ENCODE data around the gene ADD1. TPM values are rescaled to one million over a fixed set of nuclear protein-coding genes. Genes with fewer than 3 reads are reported as not detected.

The ADD1 gene
- total RNA-seq, 2 donors from 2014 or later: 250 to 254 TPM

DNA sequence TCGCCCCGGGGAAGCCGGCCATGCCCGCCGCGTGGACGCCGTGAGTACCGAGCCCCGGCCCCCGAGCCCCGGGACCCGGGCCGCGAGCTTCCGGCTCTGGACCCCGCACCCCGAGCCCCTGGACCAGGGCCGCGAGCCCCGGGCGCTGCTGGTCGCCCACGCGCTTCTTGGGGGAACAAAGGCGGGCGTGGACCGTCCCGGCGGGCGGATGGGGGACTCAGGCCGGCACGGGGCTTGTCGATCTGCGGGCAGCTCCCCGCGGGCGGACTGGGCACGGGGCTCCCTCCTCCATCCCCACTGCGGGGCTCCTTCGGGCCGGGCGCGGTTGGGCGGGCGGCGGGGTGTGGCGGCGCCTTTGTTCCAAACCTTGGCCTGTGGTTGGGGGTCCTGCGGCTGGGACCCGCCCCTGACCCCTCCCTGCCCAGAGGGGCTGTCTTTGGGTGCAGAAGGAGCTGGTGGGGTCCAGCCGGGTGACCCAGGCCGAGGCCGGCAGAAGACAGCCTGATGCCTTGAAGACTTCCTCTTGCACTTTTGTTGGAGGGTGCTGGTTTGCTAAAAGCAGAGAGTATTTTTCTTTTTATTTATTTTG lies 25.2 kb upstream of the ADD1 start:
- ATAC-seq (peak; percentile 16), DNase-seq (peak in 1 of 2 donors; percentile 43)
- intact Hi-C loops (cut with DNase I, micrococcal nuclease): no loop called here

DNA sequence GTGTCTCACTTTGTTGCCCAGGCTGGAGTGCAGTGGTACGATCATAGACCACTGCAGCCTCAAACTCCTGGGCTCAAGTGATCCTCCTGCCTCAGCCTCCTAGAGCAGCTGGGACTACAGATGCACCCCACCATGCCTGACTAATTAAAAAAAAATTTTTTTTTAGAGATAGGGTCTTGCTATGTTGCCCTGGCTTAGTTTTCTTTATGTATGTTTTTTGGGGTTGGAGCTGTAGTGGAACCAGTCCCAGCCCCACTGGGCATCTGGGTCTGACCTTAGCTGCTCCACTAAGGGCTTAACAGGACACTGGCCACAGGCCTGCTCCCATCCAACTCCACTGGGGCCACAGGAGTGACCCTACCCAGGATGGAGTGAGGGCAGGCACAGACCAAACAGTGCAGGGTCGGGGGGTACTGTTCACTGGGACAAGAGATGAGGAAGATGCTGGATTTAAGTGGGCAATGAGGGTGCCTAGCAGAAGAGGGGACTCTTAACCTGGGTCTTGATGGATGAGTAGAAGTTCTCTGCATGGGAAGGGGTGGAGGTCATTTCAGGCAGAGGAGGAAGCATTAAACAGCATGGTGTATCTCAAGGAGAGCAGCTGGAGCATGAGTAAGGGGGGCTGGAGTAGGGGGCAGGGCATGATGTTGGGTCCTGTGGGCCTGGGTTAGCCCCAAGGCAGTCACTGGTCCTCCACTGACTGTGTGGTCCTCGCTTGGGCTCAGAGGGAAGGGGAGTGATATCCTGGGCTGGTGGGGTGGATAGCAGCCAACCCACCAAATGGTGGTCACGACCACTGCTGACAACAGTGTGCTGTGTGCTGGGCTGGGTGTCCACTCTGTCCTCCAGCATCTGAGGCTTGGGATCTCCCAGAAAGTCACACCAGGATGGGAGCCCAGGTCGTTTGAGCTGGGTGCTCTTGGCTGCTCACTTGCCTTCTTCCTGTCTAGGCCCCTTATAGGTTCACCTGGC lies 24.1 kb upstream of the ADD1 start:
- ATAC-seq (no peak), DNase-seq (no peak)
- intact Hi-C loops (cut with DNase I, micrococcal nuclease): no loop called here

DNA sequence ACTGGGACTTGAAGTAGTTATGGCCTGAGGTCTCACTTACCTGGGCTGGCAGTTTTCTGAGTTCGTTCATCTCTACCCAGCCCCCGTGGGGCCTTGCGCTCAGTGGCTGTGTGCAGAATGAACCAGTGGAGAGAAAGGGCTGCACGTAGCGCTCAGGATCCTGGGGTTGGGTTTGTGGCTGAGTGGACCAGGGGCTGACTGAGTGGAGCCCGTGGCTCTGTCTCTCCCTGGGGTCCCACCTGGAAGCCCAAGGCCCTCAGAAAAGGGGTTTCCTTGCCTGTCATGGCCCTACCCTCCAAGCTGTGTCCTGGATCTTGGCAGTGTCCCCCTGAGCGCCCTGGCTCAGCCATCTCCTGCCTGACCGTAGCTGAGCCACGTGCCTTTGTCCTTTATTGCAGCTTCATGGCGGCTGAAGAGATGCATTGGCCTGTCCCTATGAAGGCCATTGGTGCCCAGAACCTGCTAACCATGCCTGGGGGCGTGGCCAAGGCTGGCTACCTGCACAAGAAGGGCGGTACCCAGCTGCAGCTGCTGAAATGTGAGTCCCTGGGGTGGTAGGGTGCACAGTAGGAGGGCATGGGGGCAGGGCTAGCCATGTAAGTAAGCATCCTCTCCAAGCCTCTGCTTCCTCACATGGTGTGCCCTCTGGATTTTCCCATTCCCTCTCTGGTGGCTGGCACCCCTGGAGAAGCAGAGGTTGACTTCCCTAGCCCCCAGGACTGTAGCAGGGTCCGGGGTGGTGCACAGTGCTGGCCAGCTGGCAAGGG lies 23.2 kb upstream of the ADD1 start:
- DNase-seq: no peak
- intact Hi-C loops (cut with DNase I, micrococcal nuclease): no loop called here
- no peak for ATAC-seq

DNA sequence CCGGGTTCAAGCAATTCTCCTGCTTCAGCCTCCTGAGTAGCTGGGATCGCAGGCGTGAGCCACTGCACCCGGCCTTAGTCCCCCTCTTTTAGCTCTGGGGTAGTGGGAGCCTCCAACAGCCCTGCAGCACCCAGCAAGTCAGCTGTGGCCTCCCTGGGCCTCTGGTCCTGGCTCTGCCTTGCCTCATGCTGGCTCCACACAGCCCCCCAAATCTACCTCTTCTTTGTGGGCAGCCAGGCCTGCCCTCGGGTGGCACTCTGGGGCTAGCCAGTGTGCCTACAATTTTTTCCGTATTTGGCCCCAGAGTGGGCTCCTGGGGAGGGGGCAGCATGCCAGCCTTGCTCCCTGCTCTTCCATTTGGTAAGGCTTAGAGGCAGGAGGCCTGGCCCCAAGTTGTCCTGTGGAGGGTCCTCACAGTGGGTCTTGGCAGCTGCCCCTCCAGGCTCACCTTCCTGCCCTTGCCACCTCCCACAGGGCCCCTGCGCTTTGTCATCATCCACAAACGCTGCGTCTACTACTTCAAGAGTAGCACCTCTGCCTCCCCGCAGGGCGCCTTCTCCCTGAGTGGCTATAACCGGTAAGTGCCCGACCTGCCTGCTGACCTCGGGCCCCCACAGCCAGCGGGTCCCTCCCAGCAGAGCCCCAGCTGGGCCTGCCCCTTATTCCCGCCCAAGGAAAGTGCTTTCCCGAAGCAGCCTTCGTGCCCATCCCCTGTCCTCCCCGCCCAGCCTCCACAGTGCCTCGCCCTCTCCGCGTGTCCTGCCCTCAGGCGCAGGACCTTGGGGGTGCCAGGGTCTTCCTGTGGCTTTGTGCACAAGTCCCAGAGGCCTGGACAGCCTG lies 21.0 kb upstream of the ADD1 start:
- DNase-seq (peak in 1 of 2 donors; percentile 11), ATAC-seq (no peak)
- intact Hi-C loops (cut with DNase I, micrococcal nuclease): no loop called here

DNA sequence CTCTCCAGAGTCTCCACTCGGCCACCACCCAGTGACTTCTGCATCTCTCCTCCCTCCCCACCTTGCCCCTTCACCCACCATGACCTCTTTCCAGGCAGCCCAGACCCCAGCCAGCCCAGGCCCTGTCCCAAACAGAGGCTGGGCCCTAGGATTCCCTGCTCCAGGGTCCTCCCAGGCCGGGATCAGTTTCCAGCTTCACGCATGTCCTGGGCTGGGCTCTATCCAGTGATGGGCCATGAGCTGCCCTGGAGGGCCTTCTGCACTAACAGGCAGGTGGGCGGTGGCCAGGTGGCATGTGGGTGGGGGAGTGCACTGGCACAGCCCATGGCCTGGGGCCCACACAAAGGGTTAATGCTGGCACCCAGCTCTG lies 20.4 kb upstream of the ADD1 start:
- intact Hi-C loops (cut with DNase I, micrococcal nuclease): no loop called here
- DNase-seq (no peak), ATAC-seq (no peak)

DNA sequence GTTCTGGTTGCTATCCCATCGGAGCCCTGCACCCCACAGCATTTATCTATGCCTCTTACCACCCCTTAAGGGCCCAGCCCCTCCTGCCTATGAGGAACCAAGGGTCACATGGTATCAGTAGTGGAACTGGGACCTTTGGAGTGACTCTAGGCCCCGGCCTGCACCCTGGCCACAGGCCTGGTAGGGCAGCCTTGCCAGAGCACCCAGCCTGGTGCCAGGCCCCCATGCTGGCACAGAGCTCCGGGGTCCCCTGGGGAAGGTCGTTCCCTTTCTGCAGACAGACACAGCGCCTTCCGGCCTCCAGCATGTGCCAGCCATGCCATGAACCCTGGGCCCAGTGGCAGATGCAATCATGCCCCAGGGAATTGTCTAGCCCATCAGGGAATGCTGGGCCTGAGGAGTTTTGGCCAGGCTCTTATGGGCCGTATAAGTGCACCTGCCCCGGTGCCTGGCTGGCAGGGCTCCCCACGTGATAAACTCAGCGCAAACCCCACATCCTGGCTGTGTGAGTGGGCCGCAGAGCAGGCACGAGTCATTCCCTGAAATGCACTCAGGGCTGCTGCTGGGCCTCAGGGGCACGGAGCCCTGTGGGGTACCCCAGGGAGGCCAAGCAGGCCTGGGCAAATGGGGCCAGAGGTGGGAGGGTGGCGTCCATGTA lies 19.8 kb upstream of the ADD1 start:
- intact Hi-C loops (cut with DNase I, micrococcal nuclease): no loop called here
- peak in 1 of 2 donors; percentile 22 for DNase-seq
- peak; percentile 12 for ATAC-seq

DNA sequence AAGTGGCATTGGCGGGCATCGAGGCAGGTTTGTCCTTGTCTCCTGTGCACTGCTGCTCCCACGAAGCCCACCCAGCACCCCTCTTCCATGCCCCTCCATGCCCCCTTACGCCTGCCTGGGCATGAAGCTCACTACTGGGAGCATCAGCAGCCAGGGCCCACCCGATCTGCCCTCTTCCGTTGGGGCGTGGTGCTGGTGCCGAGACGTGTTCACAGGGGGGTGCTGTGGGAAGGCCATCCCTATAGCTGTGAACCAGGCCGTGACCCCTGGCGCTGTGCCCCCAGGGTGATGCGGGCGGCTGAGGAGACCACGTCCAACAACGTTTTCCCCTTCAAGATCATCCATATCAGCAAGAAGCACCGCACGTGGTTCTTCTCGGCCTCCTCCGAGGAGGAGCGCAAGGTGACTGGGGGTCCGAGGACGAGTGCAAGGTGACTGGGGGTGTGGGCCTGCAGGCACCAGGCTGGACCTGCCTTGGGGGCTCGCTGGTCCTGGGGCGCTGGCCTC lies 19.3 kb upstream of the ADD1 start:
- DNase-seq (peak in 1 of 2 donors; percentile 21), ATAC-seq (no peak)
- intact Hi-C loops (cut with DNase I, micrococcal nuclease): no loop called here

DNA sequence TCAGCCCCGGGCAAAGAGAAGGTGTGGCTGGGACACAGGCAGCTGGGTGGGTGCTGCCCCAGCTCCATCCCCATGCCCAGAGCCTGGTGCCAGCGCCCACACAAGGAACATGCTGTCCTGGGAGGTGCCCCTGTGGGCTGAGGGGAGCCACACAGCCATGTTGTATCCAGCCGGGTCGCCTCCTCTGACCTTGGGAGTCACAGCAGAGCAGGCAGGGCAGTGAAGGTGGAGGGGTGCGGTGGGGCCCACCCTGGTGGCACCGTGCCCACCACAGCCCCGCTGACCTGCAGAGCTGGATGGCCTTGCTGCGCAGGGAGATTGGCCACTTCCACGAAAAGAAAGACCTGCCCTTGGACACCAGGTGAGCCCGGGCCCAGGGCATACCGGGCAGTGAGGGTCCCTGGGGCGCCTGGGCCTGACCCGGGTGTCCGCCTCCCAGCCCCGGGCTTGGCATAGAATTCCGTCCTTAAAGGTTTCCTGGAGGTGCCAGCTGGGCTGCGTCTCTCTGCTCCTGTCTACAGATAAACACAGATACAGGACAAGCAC lies 18.7 kb upstream of the ADD1 start:
- peak in 1 of 2 donors; percentile 20 for DNase-seq
- intact Hi-C loops (cut with DNase I, micrococcal nuclease): no loop called here
- ATAC-seq: no peak

DNA sequence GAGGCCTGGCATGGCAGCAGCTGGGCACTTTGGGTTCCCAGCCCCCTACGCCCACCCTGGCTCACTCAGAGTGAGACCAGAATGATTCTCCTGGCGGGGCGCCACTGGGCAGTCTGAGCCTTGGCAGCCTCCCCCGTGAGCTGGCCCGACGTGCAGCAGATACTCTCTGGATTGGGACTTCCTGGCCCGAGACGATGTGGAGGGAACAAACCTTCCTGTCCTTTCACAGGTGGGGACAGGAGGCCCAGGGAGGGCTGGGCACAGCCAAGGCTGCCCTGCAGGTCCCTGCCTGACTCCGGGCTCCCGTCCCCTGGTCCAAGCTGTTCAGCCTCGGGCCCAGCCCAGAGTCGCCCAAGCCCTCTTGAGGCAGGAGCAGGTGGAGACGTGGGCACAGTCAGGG lies 17.9 kb upstream of the ADD1 start:
- DNase-seq: peak in 1 of 2 donors; percentile 19
- intact Hi-C loops (cut with DNase I, micrococcal nuclease): no loop called here
- ATAC-seq: no peak

DNA sequence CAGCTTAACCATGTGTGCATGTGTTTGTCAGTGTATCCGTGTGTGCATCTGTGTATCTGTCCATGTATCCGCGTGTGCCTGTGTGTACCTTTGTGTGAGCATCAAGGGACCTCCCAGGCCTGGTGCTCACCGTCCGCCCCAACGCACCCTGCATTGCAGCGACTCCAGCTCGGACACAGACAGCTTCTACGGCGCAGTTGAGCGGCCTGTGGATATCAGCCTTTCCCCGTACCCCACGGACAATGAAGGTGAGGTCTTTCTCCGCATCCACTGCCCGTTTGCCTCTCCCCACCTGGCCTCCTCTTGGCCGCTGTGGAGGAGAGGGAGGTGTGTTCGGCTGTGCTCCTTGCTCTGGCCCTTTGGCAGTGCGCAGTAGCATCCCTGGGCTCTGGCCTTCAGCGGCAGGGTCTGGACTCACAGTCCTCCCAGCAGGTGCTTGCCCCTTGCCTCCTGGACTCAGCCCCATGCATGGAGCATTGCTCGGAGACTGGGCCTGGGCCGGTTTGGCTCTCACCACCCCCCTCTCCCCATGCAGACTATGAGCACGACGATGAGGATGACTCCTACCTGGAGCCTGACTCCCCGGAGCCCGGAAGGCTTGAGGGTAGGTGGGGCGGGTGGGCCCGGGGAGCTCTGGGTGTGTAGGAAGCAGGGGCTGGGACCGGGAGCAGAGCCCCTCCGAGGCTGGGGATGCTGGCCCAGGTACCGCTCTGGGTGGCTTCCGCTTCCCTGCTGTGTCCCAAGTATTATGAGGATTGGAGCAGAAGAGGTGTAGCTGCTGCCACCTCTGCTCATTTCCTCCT lies 16.4 kb upstream of the ADD1 start:
- intact Hi-C loops (cut with DNase I, micrococcal nuclease): no loop called here
- DNase-seq: peak in 1 of 2 donors; percentile 21

DNA sequence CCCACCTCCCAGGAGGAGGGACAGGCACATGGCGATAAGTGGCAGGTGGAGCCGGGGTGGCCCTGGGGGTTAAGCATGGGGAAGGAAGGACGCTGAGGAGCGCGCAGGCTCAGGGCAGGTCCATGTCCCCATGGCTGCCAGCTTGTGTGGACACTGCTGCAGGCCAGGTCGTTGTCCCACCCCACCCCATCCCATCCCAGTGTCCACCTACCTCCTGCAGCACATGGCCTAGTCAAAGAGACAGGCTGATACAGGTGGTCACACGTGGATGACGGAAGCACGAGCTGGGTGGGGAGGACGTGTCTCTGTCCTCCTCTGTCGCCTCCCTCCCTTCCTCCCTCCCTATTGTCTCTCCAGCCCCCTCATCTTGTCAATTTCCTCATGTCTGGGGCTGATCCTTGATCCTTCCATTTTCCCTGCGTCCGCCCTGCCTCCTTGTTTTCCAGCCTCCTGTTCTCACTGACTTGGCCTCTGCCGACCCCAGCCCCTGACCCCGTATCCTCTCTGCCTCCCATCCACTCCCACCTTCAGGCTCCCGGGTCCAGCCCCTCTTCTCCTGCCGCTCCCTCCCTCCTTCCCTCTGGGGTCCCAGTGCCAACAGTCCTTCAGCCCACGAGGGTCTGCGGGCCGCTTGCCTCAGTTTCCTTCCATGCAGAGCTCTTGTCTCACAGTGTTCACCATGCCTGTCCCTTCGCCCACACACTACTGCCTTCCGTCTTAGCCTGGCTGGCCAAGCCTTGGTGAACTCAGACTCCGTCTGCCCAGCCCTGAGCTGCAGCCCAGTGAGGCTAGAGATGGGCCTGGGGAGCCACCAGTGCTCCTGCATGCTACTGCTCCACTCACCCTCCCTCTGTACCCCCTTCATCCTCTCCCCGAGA lies 15.5 kb upstream of the ADD1 start:
- intact Hi-C loops (cut with DNase I, micrococcal nuclease): no loop called here
- ATAC-seq (no peak), DNase-seq (peak in 1 of 2 donors; percentile 19)

More for the DNA sequence above, 16.4 kb upstream of the ADD1 start:
- ATAC-seq: no peak

DNA sequence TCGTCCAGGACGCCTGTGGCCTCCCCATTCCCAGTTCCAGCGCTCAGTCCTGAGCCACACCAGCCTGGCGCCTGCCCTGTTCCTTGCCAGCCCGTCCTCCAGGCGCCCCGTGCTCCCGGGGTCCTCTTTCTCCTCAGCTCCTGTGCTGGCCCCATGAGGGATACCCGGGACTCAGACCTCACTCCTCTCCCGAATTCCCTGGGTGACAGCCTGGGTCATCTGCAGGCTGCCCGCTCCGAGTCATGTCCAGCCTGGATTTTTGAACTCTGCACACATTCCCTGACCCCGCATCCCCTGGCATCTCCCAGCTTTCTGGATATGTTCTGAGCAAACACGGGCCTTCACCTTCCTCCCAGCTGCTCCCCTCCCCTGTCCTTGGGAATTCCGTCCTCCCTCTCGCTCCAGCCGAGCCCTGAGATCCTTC lies 14.9 kb upstream of the ADD1 start:
- peak in 1 of 2 donors; percentile 22 for DNase-seq
- intact Hi-C loops (cut with DNase I, micrococcal nuclease): no loop called here
- ATAC-seq: no peak

DNA sequence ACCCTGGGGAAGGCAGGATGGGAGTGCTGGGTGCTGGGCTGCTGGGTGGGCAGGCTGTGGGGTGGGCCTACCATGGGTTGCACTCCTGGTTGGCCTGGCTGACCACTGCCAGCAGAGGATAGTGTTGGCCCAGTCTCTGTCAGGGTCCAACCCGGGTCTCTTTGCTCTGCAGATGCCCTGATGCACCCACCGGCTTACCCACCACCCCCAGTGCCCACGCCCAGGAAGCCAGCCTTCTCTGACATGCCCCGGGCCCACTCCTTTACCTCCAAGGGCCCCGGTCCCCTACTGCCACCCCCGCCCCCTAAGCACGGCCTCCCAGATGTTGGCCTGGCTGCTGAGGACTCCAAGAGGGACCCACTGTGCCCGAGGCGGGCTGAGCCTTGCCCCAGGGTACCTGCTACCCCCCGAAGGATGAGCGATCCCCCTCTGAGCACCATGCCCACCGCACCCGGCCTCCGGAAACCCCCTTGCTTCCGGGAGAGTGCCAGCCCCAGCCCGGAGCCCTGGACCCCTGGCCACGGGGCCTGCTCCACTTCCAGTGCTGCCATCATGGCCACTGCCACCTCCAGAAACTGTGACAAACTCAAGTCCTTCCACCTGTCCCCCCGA lies 14.2 kb upstream of the ADD1 start:
- ATAC-seq (no peak), DNase-seq (no peak)
- intact Hi-C loops (cut with DNase I, micrococcal nuclease): no loop called here

DNA sequence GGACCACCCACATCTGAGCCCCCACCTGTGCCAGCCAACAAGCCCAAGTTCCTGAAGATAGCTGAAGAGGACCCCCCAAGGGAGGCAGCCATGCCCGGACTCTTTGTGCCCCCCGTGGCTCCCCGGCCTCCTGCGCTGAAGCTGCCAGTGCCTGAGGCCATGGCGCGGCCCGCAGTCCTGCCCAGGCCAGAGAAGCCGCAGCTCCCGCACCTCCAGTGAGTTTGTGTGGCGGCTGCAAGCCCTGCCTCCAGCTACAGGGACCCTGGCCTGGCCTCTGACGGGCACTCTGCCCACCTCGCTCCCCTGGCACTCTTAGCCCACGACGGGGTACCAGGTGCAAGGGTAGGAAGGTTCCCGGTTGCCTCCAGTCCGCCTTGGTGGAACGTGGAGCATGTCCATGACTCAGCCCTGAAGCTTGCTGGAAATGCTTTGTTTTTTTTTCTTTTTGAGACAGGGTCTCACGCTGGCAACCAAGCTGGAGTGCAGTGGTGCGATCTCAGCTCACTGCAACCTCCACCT lies 13.7 kb upstream of the ADD1 start:
- intact Hi-C loops (cut with DNase I, micrococcal nuclease): no loop called here
- DNase-seq (peak in 1 of 2 donors; percentile 21), ATAC-seq (no peak)
